Upper lobe of left lung (tissue), 6 donors: ENCODE measurements around the gene KRTAP1-5. TPM values are rescaled to one million over a fixed set of nuclear protein-coding genes. Genes with fewer than 3 reads are reported as not detected.

Experiments used
- ATAC-seq, 2 donors: fragments of 200-7000 bp; cut with Tn5 transposase; one replicate each; pipeline ENCODE4 v1.9.1; 2022; ENCODE audit warnings: mild to moderate bottlenecking in 2 of 2, moderate library complexity in 2 of 2; ENCODE audit not compliant: low FRiP score in 2 of 2
- DNase-seq, 2 donors: peaks; one replicate each; pipeline ENCODE4 v3.0.0-alpha.2; 2019 to 2020
- H3K27ac ChIP-seq, 4 donors: fragments of 200-600 bp; sonication (generic); one replicate each; pipeline ENCODE4 v1.5.1; 2016 to 2019
- H3K27me3 ChIP-seq, 4 donors: fragments of 200-600 bp; sonication (generic); one replicate each; pipeline ENCODE4 v1.5.1; 2017 to 2019
- H3K36me3 ChIP-seq, 4 donors: fragments of 200-600 bp; sonication (generic); one replicate each; pipeline ENCODE4 v1.5.1; 2016 to 2019
- H3K4me1 ChIP-seq, 4 donors: fragments of 200-600 bp; sonication (generic); one replicate each; pipeline ENCODE4 v1.5.1; 2018 to 2019
- H3K4me3 ChIP-seq, 4 donors: fragments of 200-600 bp; sonication (generic); one replicate each; pipeline ENCODE4 v1.5.1; 2017 to 2019; ENCODE audit warnings: mild to moderate bottlenecking in 2 of 4, moderate library complexity in 1 of 4
- H3K9me3 ChIP-seq, 4 donors: fragments of 200-600 bp; sonication (generic); one replicate each; pipeline ENCODE4 v1.5.1; 2018 to 2019
- EP300 ChIP-seq, 4 donors: sonication (generic); formaldehyde crosslinking; IDR thresholded peaks; one replicate each; pipeline ENCODE4 v1.5.1; 2017; ENCODE audit warnings: antibody characterized with exemption in 4 of 4, control low read depth in 2 of 4
- POLR2A ChIP-seq, 4 donors: fragments of 450-650 bp; IDR thresholded peaks; one replicate each; pipeline ENCODE4 v1.5.1; 2016 to 2017; ENCODE audit warnings: antibody characterized with exemption in 4 of 4, mild to moderate bottlenecking in 2 of 4
- POLR2AphosphoS5 ChIP-seq, 2 donors: sonication (generic); formaldehyde crosslinking; IDR thresholded peaks; one replicate each; pipeline ENCODE4 v1.5.1; 2017; ENCODE audit warnings: antibody characterized with exemption in 2 of 2
- WGBS, 2 donors: methylation state at CpG; one replicate each; pipeline ENCODE4 v1.1.5; 2017 to 2018; 5-methylcytosine and 5-hydroxymethylcytosine counted together
- total RNA-seq, 6 donors: library from RNA; depleted of rRNA in 4 of 6; stranded (reverse); fragments of >200 nt in 4 of 6; gene quantifications; one replicate each; pipeline versions ENCODE4 v1.1.0 to v1.2.1, GENCODE V29; 2016 to 2021
- TF ChIP-seq, protein P1 (sequence below), 6 experiments: fragments of 450-650 bp in 4 of 6; fragments of 200-600 bp in 2 of 6; sonication (generic) in 2 of 6; IDR thresholded peaks; one replicate each; pipeline ENCODE4 v1.5.1; 2016 to 2019; ENCODE audit warnings: antibody characterized with exemption in 6 of 6
- donor health status: DM: no; HTN: no; CAD: no; lungs with moderate emphysema.
- donor health status: DM: no; HTN: yes; CAD: no; lungs with severe emphysema.

Gene KRTAP1-5
- total RNA-seq, 6 donors from 2014 or later: not detected

DNA sequence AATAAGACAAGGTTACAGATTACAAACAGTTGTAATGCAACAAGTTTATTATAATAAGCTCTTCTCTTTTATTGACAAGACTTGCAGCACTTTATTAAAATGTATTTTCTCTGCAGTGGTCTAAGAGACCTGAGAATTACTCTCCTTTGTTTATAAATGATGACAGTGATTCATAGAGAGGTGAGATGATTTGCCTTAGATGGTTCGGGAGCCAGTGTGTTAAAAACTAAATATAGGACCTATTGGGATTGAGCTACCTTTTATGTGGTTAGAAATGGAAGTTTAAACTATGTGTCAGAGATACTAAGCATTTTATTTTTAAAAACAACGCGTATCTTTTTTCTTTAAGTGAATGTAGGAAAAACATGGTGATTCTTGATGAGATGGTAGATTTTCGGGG lies 30.2 kb downstream of the KRTAP1-5 start:
- Histone ChIP-seq H3K4me3 (no peak overlapping the region), H3K4me1 (no peaks in the 10 kb centered on the region), H3K27ac (no peak overlapping the region), H3K27me3 (no peaks in the 10 kb centered on the region), H3K36me3 (no peaks in the 10 kb centered on the region), H3K9me3 (no peaks in the 10 kb centered on the region)
- DNase-seq (no peak), ATAC-seq (no peak)
- TF ChIP-seq POLR2AphosphoS5 (IDR thresholded peaks at IDR 0.05) (no peak), POLR2A (IDR thresholded peaks at IDR 0.05) (no peak), EP300 (IDR thresholded peaks at IDR 0.05) (no peak)
- TF ChIP-seq, protein P1, sequence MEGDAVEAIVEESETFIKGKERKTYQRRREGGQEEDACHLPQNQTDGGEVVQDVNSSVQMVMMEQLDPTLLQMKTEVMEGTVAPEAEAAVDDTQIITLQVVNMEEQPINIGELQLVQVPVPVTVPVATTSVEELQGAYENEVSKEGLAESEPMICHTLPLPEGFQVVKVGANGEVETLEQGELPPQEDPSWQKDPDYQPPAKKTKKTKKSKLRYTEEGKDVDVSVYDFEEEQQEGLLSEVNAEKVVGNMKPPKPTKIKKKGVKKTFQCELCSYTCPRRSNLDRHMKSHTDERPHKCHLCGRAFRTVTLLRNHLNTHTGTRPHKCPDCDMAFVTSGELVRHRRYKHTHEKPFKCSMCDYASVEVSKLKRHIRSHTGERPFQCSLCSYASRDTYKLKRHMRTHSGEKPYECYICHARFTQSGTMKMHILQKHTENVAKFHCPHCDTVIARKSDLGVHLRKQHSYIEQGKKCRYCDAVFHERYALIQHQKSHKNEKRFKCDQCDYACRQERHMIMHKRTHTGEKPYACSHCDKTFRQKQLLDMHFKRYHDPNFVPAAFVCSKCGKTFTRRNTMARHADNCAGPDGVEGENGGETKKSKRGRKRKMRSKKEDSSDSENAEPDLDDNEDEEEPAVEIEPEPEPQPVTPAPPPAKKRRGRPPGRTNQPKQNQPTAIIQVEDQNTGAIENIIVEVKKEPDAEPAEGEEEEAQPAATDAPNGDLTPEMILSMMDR (IDR thresholded peaks at IDR 0.05): no peak
- whole genome bisulfite sequencing, 2 donors: 82 to 83% methylated on average over 4 of the region's 4 CpGs

DNA sequence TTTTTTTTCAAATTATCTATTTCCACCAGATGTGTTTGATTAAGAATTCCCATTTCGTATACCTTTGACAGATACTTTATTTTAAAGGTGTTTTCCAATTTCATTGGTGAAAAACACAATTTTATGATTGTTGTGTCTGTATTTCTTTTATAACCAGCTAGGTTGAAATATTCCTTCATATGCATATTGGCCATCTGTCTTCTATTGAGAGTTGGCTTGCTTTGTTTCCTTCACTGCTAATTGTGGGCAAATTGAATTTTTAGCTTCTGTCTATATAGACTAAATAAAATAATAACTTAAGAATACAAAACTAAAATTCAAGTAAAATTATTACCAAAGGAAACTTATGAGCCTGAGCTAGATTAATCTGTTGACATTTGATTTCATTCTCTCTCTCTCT lies 31.9 kb downstream of the KRTAP1-5 start:
- DNase-seq (no peak), ATAC-seq (no peak)
- Histone ChIP-seq H3K27me3 (no peaks in the 10 kb centered on the region), H3K4me1 (no peaks in the 10 kb centered on the region), H3K27ac (no peak overlapping the region), H3K36me3 (no peaks in the 10 kb centered on the region), H3K4me3 (no peak overlapping the region), H3K9me3 (no peaks in the 10 kb centered on the region)
- TF ChIP-seq, protein P1 (IDR thresholded peaks at IDR 0.05): no peak
- TF ChIP-seq POLR2A (IDR thresholded peaks at IDR 0.05) (no peak), POLR2AphosphoS5 (IDR thresholded peaks at IDR 0.05) (no peak)
- 74 to 87% methylated on average over 1 of the region's 1 CpG for WGBS, 2 donors

DNA sequence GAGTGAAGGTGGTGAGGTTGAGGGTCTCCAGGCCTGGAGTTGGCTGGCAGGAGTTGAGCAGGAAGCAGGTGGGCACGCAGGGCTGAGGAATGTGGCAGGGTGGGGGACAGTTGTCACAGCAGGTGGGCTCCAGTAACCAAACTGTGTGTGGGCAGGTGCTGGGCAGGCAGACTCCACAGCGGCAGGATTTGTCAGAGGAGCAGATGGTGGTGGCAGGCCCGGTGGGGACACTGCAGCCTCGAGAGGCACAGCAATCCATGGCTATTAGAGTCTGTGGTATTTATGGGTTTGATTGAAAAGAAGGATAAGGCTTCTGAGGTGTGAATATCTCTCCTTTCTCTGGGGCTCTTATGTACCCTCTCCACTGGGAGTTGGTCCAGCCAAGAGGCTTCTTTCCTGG lies 33.2 kb downstream of the KRTAP1-5 start, which contains the start of gene KRTAP3-3:
KRTAP3-3 (minus strand) TSS at position 326 of the 400 bp plus-strand sequence; CDS start at position 259, 67 bp downstream.
- Histone ChIP-seq H3K27me3 (no peaks in the 10 kb centered on the region), H3K9me3 (no peaks in the 10 kb centered on the region), H3K4me3 (no peak within 1 kb of the TSS), H3K27ac (no peak within 1 kb of the TSS), H3K4me1 (no peaks in the 10 kb centered on the region), H3K36me3 (no peaks in the 10 kb centered on the region)
- DNase-seq: peak in 1 of 2 donors; percentile 25
- no peak for ATAC-seq
- no peak for TF ChIP-seq POLR2A (IDR thresholded peaks at IDR 0.05)
- TF ChIP-seq, protein P1 (IDR thresholded peaks at IDR 0.05): no peak
- no peak for TF ChIP-seq POLR2AphosphoS5 (IDR thresholded peaks at IDR 0.05)
- TF ChIP-seq EP300 (IDR thresholded peaks at IDR 0.05): no peak
- whole genome bisulfite sequencing, 2 donors: 52 to 53% methylated on average over 4 of the region's 4 CpGs

DNA sequence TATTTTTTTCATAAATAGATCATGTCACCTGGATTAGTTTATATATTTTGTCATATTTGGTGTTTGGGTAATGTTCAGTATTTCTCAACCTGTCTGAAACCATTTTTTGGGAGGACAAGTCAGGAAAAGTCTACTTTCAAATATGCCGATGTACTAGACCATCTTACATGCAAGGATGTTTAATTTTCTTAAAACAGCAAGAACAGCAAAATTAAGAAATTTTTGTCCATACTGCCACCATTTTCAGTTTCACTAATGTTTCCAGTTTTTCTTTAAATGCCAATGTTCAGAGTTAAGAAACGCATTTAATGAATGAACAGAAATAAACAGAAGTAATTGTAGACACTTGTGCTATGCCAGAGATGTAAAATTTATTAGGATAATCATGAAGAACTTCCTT lies 33.9 kb downstream of the KRTAP1-5 start:
- no peak for DNase-seq
- ATAC-seq: no peak
- no peaks in the 10 kb centered on the region for H3K9me3 ChIP-seq
- H3K36me3 ChIP-seq: no peaks in the 10 kb centered on the region
- no peaks in the 10 kb centered on the region for H3K4me1 ChIP-seq
- H3K4me3 ChIP-seq: no peak overlapping the region
- no peaks in the 10 kb centered on the region for H3K27me3 ChIP-seq
- 89 to 94% methylated on average over 2 of the region's 2 CpGs for WGBS, 2 donors
- TF ChIP-seq, protein P1 (IDR thresholded peaks at IDR 0.05): no peak
- TF ChIP-seq POLR2A (IDR thresholded peaks at IDR 0.05) (no peak), POLR2AphosphoS5 (IDR thresholded peaks at IDR 0.05) (no peak), EP300 (IDR thresholded peaks at IDR 0.05) (no peak)
- no peak overlapping the region for H3K27ac ChIP-seq

DNA sequence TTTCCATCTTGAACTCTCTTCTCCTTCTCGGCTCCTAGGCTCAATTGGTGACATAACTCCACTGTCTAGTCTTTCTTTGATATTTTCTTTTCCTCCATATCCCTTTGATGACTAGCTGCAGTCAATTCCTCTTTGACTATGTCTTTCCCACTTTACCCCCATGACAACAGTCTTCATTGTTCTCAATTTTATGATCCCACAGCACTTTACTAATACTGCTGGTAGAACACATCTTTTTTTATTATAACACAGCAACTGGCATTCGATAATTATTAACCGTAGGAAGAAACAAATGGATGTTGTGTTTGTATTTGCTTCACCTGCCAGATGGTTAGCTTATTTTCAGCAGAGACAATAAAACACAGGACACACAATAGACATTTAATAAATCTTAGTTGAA lies 34.3 kb downstream of the KRTAP1-5 start:
- Histone ChIP-seq H3K4me1 (no peaks in the 10 kb centered on the region), H3K27ac (no peak overlapping the region), H3K4me3 (no peak overlapping the region), H3K9me3 (no peaks in the 10 kb centered on the region), H3K36me3 (no peaks in the 10 kb centered on the region), H3K27me3 (no peaks in the 10 kb centered on the region)
- WGBS, 2 donors: 86 to 91% methylated on average over 3 of the region's 3 CpGs
- TF ChIP-seq POLR2AphosphoS5 (IDR thresholded peaks at IDR 0.05): no peak
- no peak for TF ChIP-seq POLR2A (IDR thresholded peaks at IDR 0.05)
- TF ChIP-seq, protein P1 (IDR thresholded peaks at IDR 0.05): no peak
- no peak for DNase-seq
- ATAC-seq: no peak
